ENCODE data around the gene ZP2. TPM values are rescaled to one million over a fixed set of nuclear protein-coding genes. Genes with fewer than 3 reads are reported as not detected.
"Not testable (repeated sequence)": the region's sequence is repeated elsewhere in the genome, so short reads cannot be mapped to it uniquely, and the experiment has no call there.

ZP2 gene
- total RNA-seq, 1 donor from 2014 or later = not detected

GRCh38 chr16:21197621-21198020 is 13.8 kb downstream of the ZP2 start:
- peaks cover 25% of the 10 kb centered on the region for H3K27me3 Mint-ChIP-seq
- H3K36me3 Mint-ChIP-seq (ENCODE audit: low read depth) = no peaks in the 10 kb centered on the region
- H3K27ac Mint-ChIP-seq = no peak overlapping the region
- intact Hi-C loops (cut with micrococcal nuclease) = no loop called here
- no peak overlapping the region for H3K4me3 Mint-ChIP-seq
- DNase-seq = no peak
- no peaks in the 10 kb centered on the region for H3K9me3 Mint-ChIP-seq
- peaks cover 11% of the 10 kb centered on the region for H3K4me1 Mint-ChIP-seq

GRCh38 chr16:21197112-21197511 is 14.3 kb downstream of the ZP2 start:
- Mint-ChIP-seq H3K4me1 (peaks cover 11% of the 10 kb centered on the region), H3K4me3 (no peak overlapping the region), H3K27me3 (peaks cover 22% of the 10 kb centered on the region), H3K9me3 (no peaks in the 10 kb centered on the region), H3K27ac (no peak overlapping the region), H3K36me3 (ENCODE audit: low read depth) (no peaks in the 10 kb centered on the region)
- intact Hi-C loops (cut with micrococcal nuclease) = no loop called here
- no peak for DNase-seq

GRCh38 chr16:21195330-21195729 is 16.0 kb downstream of the ZP2 start:
- Mint-ChIP-seq H3K27me3 (peaks cover 19% of the 10 kb centered on the region), H3K4me1 (peaks cover 13% of the 10 kb centered on the region)
- intact Hi-C loops (cut with micrococcal nuclease); H3K27ac Mint-ChIP-seq; DNase-seq; H3K4me3 Mint-ChIP-seq; H3K9me3 Mint-ChIP-seq; H3K36me3 Mint-ChIP-seq (ENCODE audit: low read depth): not testable (repeated sequence)

GRCh38 chr16:21194771-21195301 is 16.5 kb downstream of the ZP2 start:
- no peak overlapping the region for H3K4me3 Mint-ChIP-seq
- no peak for DNase-seq
- no peaks in the 10 kb centered on the region for H3K9me3 Mint-ChIP-seq
- intact Hi-C loops (cut with micrococcal nuclease) = no loop called here
- H3K27ac Mint-ChIP-seq = peak overlapping the region; percentile 3
- no peaks in the 10 kb centered on the region for H3K36me3 Mint-ChIP-seq (ENCODE audit: low read depth)
- H3K4me1 Mint-ChIP-seq = peaks cover 13% of the 10 kb centered on the region
- peaks cover 21% of the 10 kb centered on the region for H3K27me3 Mint-ChIP-seq

- no peak overlapping the region for H3K4me3 Mint-ChIP-seq
- intact Hi-C loops (cut with micrococcal nuclease) = no loop called here
- no peak for DNase-seq
- H3K27ac Mint-ChIP-seq = no peak overlapping the region
- H3K9me3 Mint-ChIP-seq = no peaks in the 10 kb centered on the region
- H3K4me1 Mint-ChIP-seq = peaks cover 19% of the 10 kb centered on the region
- H3K36me3 Mint-ChIP-seq (ENCODE audit: low read depth) = no peaks in the 10 kb centered on the region
- peaks cover 12% of the 10 kb centered on the region for H3K27me3 Mint-ChIP-seq
These were observed 18.4 kb downstream of the ZP2 start for GRCh38 chr16:21192991-21193390.

- peaks cover 19% of the 10 kb centered on the region for H3K4me1 Mint-ChIP-seq
- intact Hi-C loops (cut with micrococcal nuclease) = no loop called here
- H3K9me3 Mint-ChIP-seq = no peaks in the 10 kb centered on the region
- peaks cover 9% of the 10 kb centered on the region for H3K27me3 Mint-ChIP-seq
- no peak overlapping the region for H3K4me3 Mint-ChIP-seq
- no peak overlapping the region for H3K27ac Mint-ChIP-seq
- no peaks in the 10 kb centered on the region for H3K36me3 Mint-ChIP-seq (ENCODE audit: low read depth)
- DNase-seq = no peak
These were observed 20.8 kb downstream of the ZP2 start for GRCh38 chr16:21190599-21190998.

- no peak for DNase-seq
- intact Hi-C loops (cut with micrococcal nuclease) = no loop called here
- peaks cover 9% of the 10 kb centered on the region for H3K27me3 Mint-ChIP-seq
- no peaks in the 10 kb centered on the region for H3K36me3 Mint-ChIP-seq (ENCODE audit: low read depth)
- no peak overlapping the region for H3K4me3 Mint-ChIP-seq
- peaks cover 19% of the 10 kb centered on the region for H3K4me1 Mint-ChIP-seq
- H3K9me3 Mint-ChIP-seq = peaks cover under 1% of the 10 kb centered on the region
- H3K27ac Mint-ChIP-seq = no peak overlapping the region
These were observed 21.4 kb downstream of the ZP2 start for GRCh38 chr16:21190013-21190412.

GRCh38 chr16:21189311-21189710 is 22.1 kb downstream of the ZP2 start:
- DNase-seq = no peak
- intact Hi-C loops (cut with micrococcal nuclease) = loop anchor here (2.0 to 10.0 kb wide), 2 partner anchors 111 to 365 kb away; no protein-coding TSS in a partner anchor
- no peak overlapping the region for H3K4me3 Mint-ChIP-seq
- peaks cover 8% of the 10 kb centered on the region for H3K9me3 Mint-ChIP-seq
- peaks cover 17% of the 10 kb centered on the region for H3K4me1 Mint-ChIP-seq
- H3K36me3 Mint-ChIP-seq (ENCODE audit: low read depth) = peaks cover 4% of the 10 kb centered on the region
- H3K27me3 Mint-ChIP-seq = peaks cover 7% of the 10 kb centered on the region
- H3K27ac Mint-ChIP-seq = no peak overlapping the region

- peaks cover 11% of the 10 kb centered on the region for H3K9me3 Mint-ChIP-seq
- no peak for DNase-seq
- no peak overlapping the region for H3K4me3 Mint-ChIP-seq
- intact Hi-C loops (cut with micrococcal nuclease) = loop anchor here (10.0 kb wide), 1 partner anchor 368 kb away; no protein-coding TSS in a partner anchor
- peaks cover 15% of the 10 kb centered on the region for H3K4me1 Mint-ChIP-seq
- H3K27me3 Mint-ChIP-seq = peaks cover 4% of the 10 kb centered on the region
- H3K36me3 Mint-ChIP-seq (ENCODE audit: low read depth) = peaks cover 22% of the 10 kb centered on the region
- H3K27ac Mint-ChIP-seq = no peak overlapping the region
These were observed 25.1 kb downstream of the ZP2 start for GRCh38 chr16:21186326-21186691.

GRCh38 chr16:21185659-21186325 is 25.6 kb downstream of the ZP2 start:
- no peak for DNase-seq
- Mint-ChIP-seq H3K4me3 (no peak overlapping the region), H3K9me3 (peaks cover 11% of the 10 kb centered on the region), H3K27ac (no peak overlapping the region), H3K4me1 (peaks cover 15% of the 10 kb centered on the region), H3K36me3 (ENCODE audit: low read depth) (peaks cover 27% of the 10 kb centered on the region), H3K27me3 (peaks cover 4% of the 10 kb centered on the region)
- intact Hi-C loops (cut with micrococcal nuclease) = loop anchor here (10.0 kb wide), 1 partner anchor 369 kb away; no protein-coding TSS in a partner anchor

- H3K4me3 Mint-ChIP-seq = no peak overlapping the region
- DNase-seq = no peak
- no peaks in the 10 kb centered on the region for H3K27me3 Mint-ChIP-seq
- no peak overlapping the region for H3K27ac Mint-ChIP-seq
- peaks cover 11% of the 10 kb centered on the region for H3K9me3 Mint-ChIP-seq
- H3K36me3 Mint-ChIP-seq (ENCODE audit: low read depth) = peaks cover 31% of the 10 kb centered on the region
- H3K4me1 Mint-ChIP-seq = peaks cover 15% of the 10 kb centered on the region
- intact Hi-C loops (cut with micrococcal nuclease) = loop anchor here (10.0 kb wide), 1 partner anchor 370 kb away; no protein-coding TSS in a partner anchor
These were observed 26.5 kb downstream of the ZP2 start for GRCh38 chr16:21184834-21185233.

- no peaks in the 10 kb centered on the region for H3K27me3 Mint-ChIP-seq
- no peak overlapping the region for H3K27ac Mint-ChIP-seq
- intact Hi-C loops (cut with micrococcal nuclease) = loop anchor here (10.0 kb wide), 1 partner anchor 371 kb away; no protein-coding TSS in a partner anchor
- peaks cover 11% of the 10 kb centered on the region for H3K9me3 Mint-ChIP-seq
- no peak overlapping the region for H3K4me3 Mint-ChIP-seq
- DNase-seq = no peak
- peaks cover 15% of the 10 kb centered on the region for H3K4me1 Mint-ChIP-seq
- peaks cover 37% of the 10 kb centered on the region for H3K36me3 Mint-ChIP-seq (ENCODE audit: low read depth)
These were observed 27.4 kb downstream of the ZP2 start for GRCh38 chr16:21183995-21184394.

GRCh38 chr16:21179983-21180365 is 31.4 kb downstream of the ZP2 start:
- Mint-ChIP-seq H3K27me3 (no peaks in the 10 kb centered on the region), H3K27ac (no peak overlapping the region), H3K9me3 (peaks cover 10% of the 10 kb centered on the region), H3K4me3 (no peak overlapping the region), H3K4me1 (peaks cover 5% of the 10 kb centered on the region), H3K36me3 (ENCODE audit: low read depth) (peaks cover 57% of the 10 kb centered on the region)
- DNase-seq = no peak
- intact Hi-C loops (cut with micrococcal nuclease) = loop anchor here (10.0 kb wide), 1 partner anchor 375 kb away; no protein-coding TSS in a partner anchor

- Mint-ChIP-seq H3K4me3 (no peak overlapping the region), H3K36me3 (ENCODE audit: low read depth) (peaks cover 54% of the 10 kb centered on the region), H3K27ac (no peak overlapping the region), H3K4me1 (peaks cover under 1% of the 10 kb centered on the region), H3K27me3 (no peaks in the 10 kb centered on the region), H3K9me3 (peaks cover 4% of the 10 kb centered on the region)
- intact Hi-C loops (cut with micrococcal nuclease) = no loop called here
- no peak for DNase-seq
These were observed 32.0 kb downstream of the ZP2 start for GRCh38 chr16:21179126-21179982.
